Esophagus (tissue), 2 donors: ENCODE results near the gene COX6A1. TPM values are rescaled to one million over a fixed set of nuclear protein-coding genes. Genes with fewer than 3 reads are reported as not detected.

Source experiments
- H3K27ac ChIP-seq, 2 donors: one replicate each; pipeline ENCODE4 v1.5.1; 2013; ENCODE audit warnings: low read depth in 2 of 2, mild to moderate bottlenecking in 2 of 2, inconsistent platforms in 1 of 2, low read length in 1 of 2, moderate library complexity in 1 of 2
- H3K27me3 ChIP-seq, 2 donors: one replicate each; pipeline ENCODE4 v1.6.1; 2013; ENCODE audit warnings: low read length in 2 of 2, control low read depth in 1 of 2, mild to moderate bottlenecking in 1 of 2; ENCODE audit not compliant: insufficient read depth in 2 of 2, control insufficient read depth in 1 of 2
- H3K36me3 ChIP-seq, 2 donors: one replicate each; pipeline ENCODE4 v1.6.1; 2013; ENCODE audit warnings: low read length in 1 of 2; ENCODE audit not compliant: control insufficient read depth in 2 of 2, insufficient read depth in 2 of 2
- H3K4me1 ChIP-seq, 2 donors: one replicate each; pipeline ENCODE4 v1.6.1; 2013; ENCODE audit warnings: low read length in 1 of 2; ENCODE audit not compliant: control insufficient read depth in 2 of 2, insufficient read depth in 2 of 2
- H3K4me3 ChIP-seq, 2 donors: one replicate each; pipeline ENCODE4 v1.5.1; 2013; ENCODE audit warnings: low read length in 2 of 2, mild to moderate bottlenecking in 2 of 2, low read depth in 1 of 2, moderate library complexity in 1 of 2
- H3K9me3 ChIP-seq, 2 donors: one replicate each; pipeline ENCODE4 v1.6.1; 2013; ENCODE audit warnings: mild to moderate bottlenecking in 2 of 2, low read depth in 1 of 2, low read length in 1 of 2, moderate library complexity in 1 of 2; ENCODE audit not compliant: control insufficient read depth in 2 of 2, insufficient read depth in 1 of 2
- WGBS, 2 donors: extraction: QIAGEN DNeasy Blood & Tissue Kit; methylation state at CpG; one replicate each; pipeline ENCODE4 v1.1.7; 2013; 5-methylcytosine and 5-hydroxymethylcytosine counted together
- polyA plus RNA-seq, 2 donors: library from polyadenylated mRNA; stranded (reverse); fragments of 200-250 nt; gene quantifications; one replicate each; pipeline ENCODE4 v1.2.3, GENCODE V29; 2013
- donor health status: healthy with polysubstance abuse.
- donor health status: Bipolar disorder and iron deficiency.

COX6A1 gene
- polyA plus RNA-seq, 2 donors = 1,054 to 1,119 TPM

GRCh38 chr12:120472521-120472920 is 34.6 kb downstream of the COX6A1 start:
- Histone ChIP-seq H3K27ac (no peak overlapping the region), H3K27me3 (no peaks in the 10 kb centered on the region), H3K4me3 (no peak overlapping the region), H3K36me3 (no peaks in the 10 kb centered on the region), H3K4me1 (peaks cover 0 to 7% of the 10 kb centered on the region in 2 donors), H3K9me3 (no peaks in the 10 kb centered on the region)

- Histone ChIP-seq H3K4me3 (no peak overlapping the region), H3K27ac (peak overlapping the region; percentile 88), H3K27me3 (no peaks in the 10 kb centered on the region), H3K4me1 (peaks cover 0 to 5% of the 10 kb centered on the region in 2 donors), H3K9me3 (no peaks in the 10 kb centered on the region), H3K36me3 (no peaks in the 10 kb centered on the region)
- WGBS, 2 donors = 52 to 60% methylated on average over 6 of the region's 6 CpGs
Observed at GRCh38 chr12:120473807-120474615, 36.1 kb downstream of the COX6A1 start.

- H3K36me3 ChIP-seq = no peaks in the 10 kb centered on the region
- H3K27me3 ChIP-seq = no peaks in the 10 kb centered on the region
- no peak overlapping the region for H3K4me3 ChIP-seq
- no peaks in the 10 kb centered on the region for H3K9me3 ChIP-seq
- H3K4me1 ChIP-seq = peaks cover 0 to 5% of the 10 kb centered on the region in 2 donors
- H3K27ac ChIP-seq = peak overlapping the region; percentile 60 to 88
- WGBS, 2 donors = 11 to 13% methylated on average over 2 of the region's 2 CpGs
Observed at GRCh38 chr12:120474616-120474960, 36.7 kb downstream of the COX6A1 start.

GRCh38 chr12:120475643-120476042 is 37.7 kb downstream of the COX6A1 start:
- Histone ChIP-seq H3K4me3 (no peak overlapping the region), H3K4me1 (no peaks in the 10 kb centered on the region), H3K27me3 (no peaks in the 10 kb centered on the region), H3K36me3 (no peaks in the 10 kb centered on the region), H3K27ac (no peak overlapping the region), H3K9me3 (no peaks in the 10 kb centered on the region)
- WGBS, 2 donors = 97 to 98% methylated on average over 1 of the region's 1 CpG

- peak overlapping the region; percentile 47 to 68 for H3K27ac ChIP-seq
- H3K9me3 ChIP-seq = no peaks in the 10 kb centered on the region
- WGBS, 2 donors = 83 to 94% methylated on average over 1 of the region's 1 CpG
- no peak overlapping the region for H3K4me3 ChIP-seq
- H3K4me1 ChIP-seq = no peaks in the 10 kb centered on the region
- no peaks in the 10 kb centered on the region for H3K36me3 ChIP-seq
- H3K27me3 ChIP-seq = no peaks in the 10 kb centered on the region
Observed at GRCh38 chr12:120479458-120479857, 41.5 kb downstream of the COX6A1 start.

- no peak overlapping the region for H3K4me3 ChIP-seq
- no peaks in the 10 kb centered on the region for H3K9me3 ChIP-seq
- no peaks in the 10 kb centered on the region for H3K4me1 ChIP-seq
- H3K27me3 ChIP-seq = no peaks in the 10 kb centered on the region
- H3K27ac ChIP-seq = peak overlapping the region in 1 of 2 donors; percentile 68
- WGBS, 2 donors = 69 to 81% methylated on average over 1 of the region's 1 CpG
- no peaks in the 10 kb centered on the region for H3K36me3 ChIP-seq
Observed at GRCh38 chr12:120480211-120480610, 42.3 kb downstream of the COX6A1 start.

- no peaks in the 10 kb centered on the region for H3K27me3 ChIP-seq
- no peak overlapping the region for H3K27ac ChIP-seq
- H3K36me3 ChIP-seq = no peaks in the 10 kb centered on the region
- 92 to 95% methylated on average over 9 of the region's 9 CpGs for WGBS, 2 donors
- H3K4me3 ChIP-seq = no peak overlapping the region
- H3K9me3 ChIP-seq = no peaks in the 10 kb centered on the region
- no peaks in the 10 kb centered on the region for H3K4me1 ChIP-seq
Observed at GRCh38 chr12:120481022-120481767, 43.3 kb downstream of the COX6A1 start.

- no peaks in the 10 kb centered on the region for H3K9me3 ChIP-seq
- H3K4me3 ChIP-seq = no peak overlapping the region
- 85 to 100% methylated on average over 1 of the region's 1 CpG for WGBS, 2 donors
- H3K4me1 ChIP-seq = no peaks in the 10 kb centered on the region
- no peaks in the 10 kb centered on the region for H3K36me3 ChIP-seq
- H3K27me3 ChIP-seq = no peaks in the 10 kb centered on the region
- H3K27ac ChIP-seq = no peak overlapping the region
Observed at GRCh38 chr12:120483621-120484020, 45.7 kb downstream of the COX6A1 start.

GRCh38 chr12:120485961-120486881 is 48.3 kb downstream of the COX6A1 start:
- H3K36me3 ChIP-seq = peaks cover under 1 to 3% of the 10 kb centered on the region in 2 donors
- WGBS, 2 donors = 91 to 93% methylated on average over 7 of the region's 7 CpGs
- H3K27me3 ChIP-seq = no peaks in the 10 kb centered on the region
- H3K4me3 ChIP-seq = no peak overlapping the region
- peaks cover 0 to 2% of the 10 kb centered on the region in 2 donors for H3K4me1 ChIP-seq
- H3K27ac ChIP-seq = no peak overlapping the region
- H3K9me3 ChIP-seq = no peaks in the 10 kb centered on the region
